Endodermal cell (in vitro differentiated cells): ENCODE results near the gene PSAPL1. TPM values are rescaled to one million over a fixed set of nuclear protein-coding genes. Genes with fewer than 3 reads are reported as not detected.
A peak's percentile ranks its signal among the peaks of the same experiment; 100 is the strongest.

ENCODE experiments used
- DNase-seq: peaks from one replicate; pipeline ENCODE4 v3.0.0-alpha.2; 2017
- H3K27ac ChIP-seq: 2 replicates; pipeline ENCODE4 v1.5.1; 2013; ENCODE audit warnings: mild to moderate bottlenecking, low read depth, low read length, moderate library complexity
- H3K27me3 ChIP-seq: 2 replicates; pipeline ENCODE4 v1.6.1; 2013; ENCODE audit warnings: mild to moderate bottlenecking, low read length, moderate library complexity; ENCODE audit not compliant: insufficient read depth, control insufficient read depth, poor library complexity, severe bottlenecking
- H3K36me3 ChIP-seq: 2 replicates; pipeline ENCODE4 v1.7.0; 2013; ENCODE audit warnings: mild to moderate bottlenecking, low read length, moderate library complexity; ENCODE audit not compliant: control insufficient read depth, insufficient read depth
- H3K4me1 ChIP-seq: one replicate; pipeline ENCODE4 v1.7.0; 2013; ENCODE audit warnings: low read length; ENCODE audit not compliant: control insufficient read depth, insufficient read depth
- H3K4me3 ChIP-seq: 2 replicates; pipeline ENCODE4 v1.5.1; 2013; ENCODE audit warnings: mild to moderate bottlenecking, low read length, moderate library complexity
- H3K9ac ChIP-seq: 2 replicates; pipeline ENCODE4 v1.6.1; 2013; ENCODE audit warnings: mild to moderate bottlenecking, low read length, moderate library complexity; ENCODE audit not compliant: poor library complexity, severe bottlenecking; ENCODE audit errors: extremely low read depth
- H3K9me3 ChIP-seq: 2 replicates; pipeline ENCODE4 v1.6.1; 2013; ENCODE audit warnings: mild to moderate bottlenecking, low read length, moderate library complexity; ENCODE audit not compliant: control insufficient read depth
- H3K27ac Mint-ChIP-seq: 2 replicates; pipeline ENCODE4 v1.8.0; 2020; ENCODE audit warnings: mixed read lengths
- H3K27me3 Mint-ChIP-seq: 2 replicates; pipeline ENCODE4 v1.8.0; 2021; ENCODE audit warnings: mild to moderate bottlenecking, mixed read lengths; ENCODE audit not compliant: insufficient read depth
- H3K36me3 Mint-ChIP-seq: 2 replicates; pipeline ENCODE4 v1.8.0; 2020; ENCODE audit warnings: low read depth, mixed read lengths
- H3K4me1 Mint-ChIP-seq: 2 replicates; pipeline ENCODE4 v1.8.0; 2020; ENCODE audit warnings: mixed read lengths
- H3K4me3 Mint-ChIP-seq: 2 replicates; pipeline ENCODE4 v1.8.0; 2020; ENCODE audit warnings: mild to moderate bottlenecking, moderate library complexity, mixed read lengths
- H3K9me3 Mint-ChIP-seq: 2 replicates; pipeline ENCODE4 v1.8.0; 2020; ENCODE audit warnings: mild to moderate bottlenecking, mixed read lengths
- CTCF ChIP-seq: fragments of 200-600 bp; sonication (generic); conservative IDR thresholded peaks from 2 replicates; pipeline ENCODE4 v1.5.0; 2021; ENCODE audit warnings: antibody characterized with exemption, mild to moderate bottlenecking
- WGBS, 2 experiments: methylation state at CpG; one replicate each; pipeline versions ENCODE4 v1.1.5 to v1.1.7; 2013; ENCODE audit warnings: missing lambda C conversion rate in 2 of 2, mixed read lengths in 1 of 2; ENCODE audit not compliant: insufficient coverage in 1 of 2, insufficient read length in 1 of 2; 5-methylcytosine and 5-hydroxymethylcytosine counted together
- microRNA-seq: library from miRNA; unstranded; fragments of <30 nt; microRNA quantifications from one replicate; pipeline ENCODE4 v1.2.0, GENCODE V29; 2020; ENCODE audit warnings: borderline microRNAs expressed
- total RNA-seq, 2 donors: library from RNA; stranded (reverse); fragmentation: NEBNext Ultra II Directional in 1 of 2; extraction: Animal tissue kit (Norgen Biotek cat#: 25700) in 1 of 2; gene quantifications; 2 replicates in 1 of 2; 3 replicates in 1 of 2; pipeline ENCODE4 v1.2.1, GENCODE V29; 2021

Gene PSAPL1
- total RNA-seq, 2 donors from 2014 or later, result 0.13 to 0.24 TPM

DNA sequence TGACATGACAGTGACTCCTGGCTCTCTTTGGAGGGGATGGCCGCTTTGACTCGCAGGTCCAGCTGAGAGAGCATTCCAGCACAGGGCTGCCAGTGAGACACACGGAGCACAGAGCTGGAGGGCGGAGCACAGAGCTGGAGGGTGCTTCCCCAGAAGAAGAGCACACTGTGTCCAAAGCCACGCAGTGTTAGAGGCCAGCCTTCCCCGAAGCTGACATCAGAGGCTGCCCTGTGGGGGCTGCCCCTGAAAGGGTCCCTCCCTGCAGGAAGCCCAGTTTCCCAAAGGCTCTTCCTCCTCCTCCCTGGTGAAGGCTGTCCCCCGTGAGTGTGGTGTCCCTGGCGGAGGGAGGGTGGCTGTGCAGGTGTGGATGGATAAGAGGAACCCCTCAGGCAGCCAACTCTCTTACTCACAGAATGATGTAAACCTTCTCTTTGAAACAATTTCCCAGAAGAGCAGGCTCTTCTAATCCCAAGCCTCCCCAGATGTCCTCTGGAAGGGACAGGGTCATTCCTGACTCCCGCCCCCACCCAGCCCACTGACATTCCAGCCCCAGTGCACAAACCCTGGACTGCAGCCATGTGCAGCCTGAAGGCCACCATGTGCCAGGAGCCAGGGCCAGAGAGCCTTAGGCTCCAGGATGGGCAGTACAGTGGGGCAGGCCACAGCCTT is 53.4 kb downstream of the PSAPL1 start:
- 72 to 81% methylated on average over 4 to 7 of the region's 9 CpGs for WGBS, 2 experiments
- Mint-ChIP-seq H3K36me3 (no peaks in the 10 kb centered on the region), H3K4me3 (no peak overlapping the region), H3K27me3 (peaks cover 6% of the 10 kb centered on the region), H3K9me3 (no peaks in the 10 kb centered on the region), H3K27ac (no peak overlapping the region), H3K4me1 (no peaks in the 10 kb centered on the region)
- Histone ChIP-seq H3K27ac (no peak overlapping the region), H3K4me1 (no peaks in the 10 kb centered on the region), H3K9me3 (no peaks in the 10 kb centered on the region), H3K9ac (no peak overlapping the region), H3K4me3 (no peak overlapping the region), H3K36me3 (no peaks in the 10 kb centered on the region), H3K27me3 (no peaks in the 10 kb centered on the region)
- TF ChIP-seq CTCF, result no peak
- DNase-seq, result peak; percentile 44

Small RNAs within 50 kb of the gene (microRNA-seq; reads per million reads assigned to microRNA genes)
- gene MIR4274, result not detected

Other genes with a start within 250 kb of the PSAPL1 start
- 1 to 10 TPM; 1.4 to 1.9 TPM for gene SORCS2, start 242.4 kb downstream of the PSAPL1 start, total RNA-seq